ENCODE measurements around the gene MCCD1.

The MCCD1 gene

GRCh38 chr6:31577579-31577966 lies 48.8 kb downstream of the MCCD1 start:
- peaks cover 83% of the 10 kb centered on the region for H3K27me3 ChIP-seq (ENCODE audit: control insufficient read depth, low read length)
- H3K27ac ChIP-seq (ENCODE audit: low read depth, low read length): no peak overlapping the region
- no peaks in the 10 kb centered on the region for H3K36me3 ChIP-seq (ENCODE audit: control insufficient read depth, low read length)
- H3K4me2 ChIP-seq (ENCODE audit: low read length): no peak overlapping the region
- H3K4me1 ChIP-seq (ENCODE audit: control insufficient read depth, low read length): peaks cover 61% of the 10 kb centered on the region
- peaks cover 3% of the 10 kb centered on the region; the same call in 1 of the 2 replicates for H3F3A ChIP-seq (ENCODE audit: control insufficient read depth, insufficient read depth)
- no peaks in the 10 kb centered on the region for H3K9me3 ChIP-seq (ENCODE audit: control insufficient read depth, insufficient read depth, low read length)
- TF ChIP-seq CTCF (IDR thresholded peaks at IDR 0.05; ENCODE audit: low read depth, low read length, poor library complexity, severe bottlenecking) (no peak), EZH2phosphoT487 (IDR thresholded peaks at IDR 0.05; ENCODE audit: borderline replicate concordance, low read length) (no peak)
- no peaks in the 10 kb centered on the region for H3K79me2 ChIP-seq (ENCODE audit: control insufficient read depth, low read length)
- no peaks in the 10 kb centered on the region for H3K9me2 ChIP-seq (replicated peaks; ENCODE audit: control insufficient read depth, low read length)
- no peak overlapping the region for H3K4me3 ChIP-seq (ENCODE audit: low read length)
- no peaks in the 10 kb centered on the region for H4K20me1 ChIP-seq (ENCODE audit: control insufficient read depth, insufficient read depth, low read depth, low read length)

- no peaks in the 10 kb centered on the region for H3K9me3 ChIP-seq (ENCODE audit: control insufficient read depth, insufficient read depth, low read length)
- H3K4me2 ChIP-seq (ENCODE audit: low read length): no peak overlapping the region
- H3K27ac ChIP-seq (ENCODE audit: low read depth, low read length): no peak overlapping the region
- TF ChIP-seq CTCF (IDR thresholded peaks at IDR 0.05; ENCODE audit: low read depth, low read length, poor library complexity, severe bottlenecking) (no peak), EZH2phosphoT487 (IDR thresholded peaks at IDR 0.05; ENCODE audit: borderline replicate concordance, low read length) (no peak)
- H4K20me1 ChIP-seq (ENCODE audit: control insufficient read depth, insufficient read depth, low read depth, low read length): no peaks in the 10 kb centered on the region
- H3K9me2 ChIP-seq (replicated peaks; ENCODE audit: control insufficient read depth, low read length): no peaks in the 10 kb centered on the region
- H3K79me2 ChIP-seq (ENCODE audit: control insufficient read depth, low read length): no peaks in the 10 kb centered on the region
- no peak overlapping the region for H3K4me3 ChIP-seq (ENCODE audit: low read length)
- peaks cover 3% of the 10 kb centered on the region; the same call in 1 of the 2 replicates for H3F3A ChIP-seq (ENCODE audit: control insufficient read depth, insufficient read depth)
- H3K36me3 ChIP-seq (ENCODE audit: control insufficient read depth, low read length): no peaks in the 10 kb centered on the region
- H3K4me1 ChIP-seq (ENCODE audit: control insufficient read depth, low read length): peaks cover 60% of the 10 kb centered on the region
- peaks cover 78% of the 10 kb centered on the region for H3K27me3 ChIP-seq (ENCODE audit: control insufficient read depth, low read length)
Observed at GRCh38 chr6:31578184-31579118, 49.7 kb downstream of the MCCD1 start.

GRCh38 chr6:31579119-31579505 lies 50.4 kb downstream of the MCCD1 start:
- no peak overlapping the region for H3K4me3 ChIP-seq (ENCODE audit: low read length)
- H3K36me3 ChIP-seq (ENCODE audit: control insufficient read depth, low read length): no peaks in the 10 kb centered on the region
- peaks cover 3% of the 10 kb centered on the region; the same call in 1 of the 2 replicates for H3F3A ChIP-seq (ENCODE audit: control insufficient read depth, insufficient read depth)

More at GRCh38 chr6:31579119-31579505, 50.4 kb downstream of the MCCD1 start:
- H3K4me2 ChIP-seq (ENCODE audit: low read length): no peak overlapping the region
- no peaks in the 10 kb centered on the region for H3K9me2 ChIP-seq (replicated peaks; ENCODE audit: control insufficient read depth, low read length)
- no peak overlapping the region for H3K27ac ChIP-seq (ENCODE audit: low read depth, low read length)
- no peaks in the 10 kb centered on the region for H4K20me1 ChIP-seq (ENCODE audit: control insufficient read depth, insufficient read depth, low read depth, low read length)
- no peaks in the 10 kb centered on the region for H3K9me3 ChIP-seq (ENCODE audit: control insufficient read depth, insufficient read depth, low read length)
- peaks cover 60% of the 10 kb centered on the region for H3K4me1 ChIP-seq (ENCODE audit: control insufficient read depth, low read length)
- H3K79me2 ChIP-seq (ENCODE audit: control insufficient read depth, low read length): no peaks in the 10 kb centered on the region
- TF ChIP-seq EZH2phosphoT487 (IDR thresholded peaks at IDR 0.05; ENCODE audit: borderline replicate concordance, low read length) (no peak), CTCF (IDR thresholded peaks at IDR 0.05; ENCODE audit: low read depth, low read length, poor library complexity, severe bottlenecking) (no peak)
- peaks cover 74% of the 10 kb centered on the region for H3K27me3 ChIP-seq (ENCODE audit: control insufficient read depth, low read length)

Data from DOHH2 (cell line).